Subcutaneous adipose tissue (tissue), 4 donors: ENCODE results near the gene FBLN7. TPM values are rescaled to one million over a fixed set of nuclear protein-coding genes. Genes with fewer than 3 reads are reported as not detected.

ENCODE experiments used
- CTCF ChIP-seq: fragments of 450-650 bp; IDR thresholded peaks from one replicate; pipeline ENCODE4 v1.5.1; 2016; ENCODE audit warnings: low read depth, mild to moderate bottlenecking, control low read depth, antibody characterized with exemption, moderate library complexity
- total RNA-seq, 4 donors: library from RNA; depleted of rRNA; stranded (reverse); fragments of >200 nt; gene quantifications; one replicate each; pipeline ENCODE4 v1.1.0, GENCODE V29; 2016

Gene FBLN7
- total RNA-seq, 4 donors from 2014 or later, result 1.3 to 13.0 (median 4.7) TPM

DNA sequence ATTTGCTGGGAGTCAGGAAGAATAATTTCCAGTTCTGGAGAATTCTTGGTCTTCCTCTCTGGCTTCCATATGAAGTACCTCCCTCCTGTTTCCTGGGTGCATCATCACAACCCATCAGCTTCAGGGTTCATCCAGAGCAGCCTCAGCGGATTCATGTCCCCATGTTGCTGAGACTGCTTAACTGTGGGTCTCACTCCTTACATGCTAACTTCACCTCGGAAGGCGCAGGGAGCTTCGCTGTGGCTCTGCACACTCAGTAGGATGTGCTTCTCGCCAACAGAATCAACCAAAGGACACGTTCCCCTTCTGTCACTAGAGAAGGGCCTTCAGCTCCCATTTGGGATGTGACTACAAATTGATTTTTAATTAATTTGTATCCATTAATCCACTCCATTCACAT lies 24.2 kb downstream of the FBLN7 start:
- TF ChIP-seq CTCF, result no peak

GRCh38 chr2:112162956-112163355 lies 24.8 kb downstream of the FBLN7 start:
- no peak for TF ChIP-seq CTCF

DNA sequence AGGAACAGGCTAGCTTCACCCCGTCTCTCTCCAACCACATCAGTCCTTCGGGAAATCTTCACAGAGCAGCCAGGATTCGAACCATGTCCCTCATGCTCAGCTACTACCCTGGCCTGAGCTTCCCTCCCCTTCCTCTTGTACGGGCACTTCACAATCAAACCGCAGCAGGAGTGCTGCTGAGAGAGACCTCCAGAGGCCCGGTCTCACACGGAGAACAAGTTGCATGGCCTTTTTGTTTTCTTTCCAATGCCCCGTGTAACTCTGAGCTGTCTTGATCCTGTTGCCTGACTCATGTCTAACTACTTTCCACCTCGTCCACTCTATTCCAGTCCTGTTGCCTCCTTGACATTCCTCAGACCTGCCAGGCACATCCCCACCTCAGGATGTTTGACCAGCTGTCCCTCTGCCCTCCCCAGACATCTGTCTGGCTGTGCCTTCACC lies 25.4 kb downstream of the FBLN7 start:
- TF ChIP-seq CTCF, result no peak

GRCh38 chr2:112164876-112165275 lies 26.7 kb downstream of the FBLN7 start:
- TF ChIP-seq CTCF, result no peak

DNA sequence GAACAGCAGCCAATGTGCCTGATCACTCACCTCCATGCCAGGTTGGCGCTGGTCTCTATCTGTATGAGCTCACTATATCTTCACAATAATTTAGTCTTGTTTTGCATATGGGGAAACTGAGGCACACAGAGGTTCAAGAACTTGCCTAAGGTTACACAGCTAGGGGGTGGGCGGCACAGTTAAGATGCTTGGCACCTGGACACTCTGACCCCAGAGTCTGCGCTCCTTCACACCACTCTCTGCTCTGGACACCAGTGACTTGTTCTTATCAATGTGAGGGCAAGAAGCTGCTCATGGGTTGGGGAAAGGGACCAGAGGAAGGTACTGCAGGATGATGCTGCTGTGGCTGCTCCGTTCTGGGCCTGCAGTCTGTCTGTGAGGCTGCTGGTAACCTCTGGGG lies 27.1 kb downstream of the FBLN7 start:
- no peak for TF ChIP-seq CTCF

DNA sequence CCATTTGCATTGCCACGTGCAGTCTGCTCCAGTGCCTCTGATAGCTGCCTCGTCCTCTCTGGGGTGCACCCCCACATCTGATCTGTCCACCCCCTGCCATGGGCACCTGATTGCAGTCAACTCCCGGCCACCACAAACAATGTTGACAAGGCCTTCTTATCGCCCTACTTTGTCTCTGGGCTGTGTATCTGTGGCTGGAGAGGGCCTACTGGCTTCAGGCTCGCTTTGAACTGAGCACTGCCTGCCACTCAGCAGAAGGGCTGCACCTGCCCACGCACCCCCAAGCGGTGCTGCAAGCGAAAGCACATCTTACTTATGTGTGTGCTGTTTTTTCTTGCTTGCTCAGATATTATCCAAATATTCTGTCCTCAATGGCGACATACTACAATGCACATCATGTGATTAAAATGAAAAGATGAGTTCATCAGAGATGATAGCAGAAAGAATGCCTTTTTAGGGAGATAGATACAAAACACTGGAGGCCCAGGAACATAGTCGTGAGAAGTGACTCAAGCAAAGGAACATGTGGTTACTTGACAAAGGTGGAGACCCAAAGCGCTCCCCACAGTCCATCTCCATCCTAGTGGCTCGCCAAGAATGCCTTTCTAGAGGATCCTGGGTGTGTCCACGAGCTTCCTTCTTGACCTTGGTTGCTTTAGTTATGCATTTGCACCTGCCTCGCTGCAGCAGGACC lies 28.8 kb downstream of the FBLN7 start:
- no peak for TF ChIP-seq CTCF

DNA sequence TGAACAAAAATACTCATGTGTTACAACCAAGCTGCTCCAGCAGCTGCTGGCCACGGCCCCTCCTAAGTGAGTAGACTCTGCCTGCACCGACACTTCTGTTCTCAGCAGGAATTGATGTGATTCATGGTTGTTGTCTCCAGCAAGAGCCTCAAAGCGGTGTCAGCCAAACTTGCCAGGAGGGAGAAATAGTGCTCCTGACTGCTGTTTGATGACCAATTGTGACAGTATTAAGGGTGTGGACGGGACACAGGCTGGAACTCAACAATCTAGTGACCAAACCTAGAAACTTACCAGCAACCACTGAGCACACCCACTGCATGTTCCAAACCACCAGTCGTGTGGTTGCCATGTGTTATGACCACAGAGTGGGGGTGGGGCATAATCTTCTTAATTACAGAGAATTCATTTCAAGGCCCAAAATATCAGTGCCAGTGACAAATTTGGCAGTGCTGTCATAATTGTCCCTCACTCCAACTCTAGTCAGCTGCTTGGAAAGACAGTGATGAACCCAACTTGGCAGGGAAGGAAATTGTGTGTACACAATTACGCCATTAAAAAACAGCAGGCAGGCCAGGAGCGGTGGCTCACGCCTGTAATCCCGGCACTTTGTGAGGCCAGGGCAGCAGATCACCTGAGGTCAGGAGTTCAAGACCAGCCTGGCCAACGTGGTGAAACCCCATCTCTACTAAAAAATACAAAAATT lies 30.4 kb downstream of the FBLN7 start:
- no peak for TF ChIP-seq CTCF
